CD4-positive, alpha-beta T cell treated with Interleukin-17A for 4 hours (primary cell): ENCODE data around the gene OR51I1.

Experiments
- DNase-seq: peaks from one replicate; pipeline ENCODE4 v3.0.0-alpha.2; 2020; ENCODE audit warnings: mixed read lengths

Gene OR51I1

DNA sequence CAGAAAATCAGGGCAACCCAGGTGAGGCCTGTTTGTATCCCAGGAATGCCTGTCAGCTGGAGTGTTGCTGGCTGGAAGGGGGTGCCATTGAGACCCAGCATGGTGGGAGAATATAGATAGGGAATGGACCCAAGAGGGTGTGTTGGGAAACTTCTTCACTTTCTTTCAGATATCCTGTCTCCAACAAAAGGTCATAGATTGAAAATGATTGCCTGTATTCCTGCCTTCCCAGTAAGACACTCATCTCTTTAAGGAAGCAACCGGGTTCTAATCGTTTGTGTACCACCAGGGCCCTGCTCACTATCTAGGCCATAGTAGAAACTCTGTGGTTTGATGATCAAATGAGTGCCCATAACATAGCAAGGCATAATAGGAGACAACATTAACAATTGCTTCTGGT lies at the start of gene OR51I1:
Gene OR51I1, minus strand, starts transcription at position 101 of the 400 bp plus-strand sequence. Its CDS starts 0 bp downstream, at position 101.
- no peak for DNase-seq

GRCh38 chr11:5489576-5490357 lies 48.5 kb upstream of the OR51I1 start:
- no peak for DNase-seq

DNA sequence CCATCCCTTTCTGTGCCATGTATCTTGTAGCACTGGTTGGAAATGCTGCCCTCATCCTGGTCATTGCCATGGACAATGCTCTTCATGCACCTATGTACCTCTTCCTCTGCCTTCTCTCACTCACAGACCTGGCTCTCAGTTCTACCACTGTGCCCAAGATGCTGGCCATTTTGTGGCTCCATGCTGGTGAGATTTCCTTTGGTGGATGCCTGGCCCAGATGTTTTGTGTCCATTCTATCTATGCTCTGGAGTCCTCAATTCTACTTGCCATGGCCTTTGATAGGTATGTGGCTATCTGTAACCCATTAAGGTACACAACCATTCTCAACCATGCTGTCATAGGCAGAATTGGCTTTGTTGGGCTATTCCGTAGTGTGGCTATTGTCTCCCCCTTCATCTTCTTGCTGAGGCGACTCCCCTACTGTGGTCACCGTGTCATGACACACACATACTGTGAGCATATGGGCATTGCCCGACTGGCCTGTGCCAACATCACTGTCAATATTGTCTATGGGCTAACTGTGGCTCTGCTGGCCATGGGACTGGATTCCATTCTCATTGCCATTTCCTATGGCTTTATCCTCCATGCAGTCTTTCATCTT lies 47.6 kb upstream of the OR51I1 start:
- DNase-seq, result no peak

DNA sequence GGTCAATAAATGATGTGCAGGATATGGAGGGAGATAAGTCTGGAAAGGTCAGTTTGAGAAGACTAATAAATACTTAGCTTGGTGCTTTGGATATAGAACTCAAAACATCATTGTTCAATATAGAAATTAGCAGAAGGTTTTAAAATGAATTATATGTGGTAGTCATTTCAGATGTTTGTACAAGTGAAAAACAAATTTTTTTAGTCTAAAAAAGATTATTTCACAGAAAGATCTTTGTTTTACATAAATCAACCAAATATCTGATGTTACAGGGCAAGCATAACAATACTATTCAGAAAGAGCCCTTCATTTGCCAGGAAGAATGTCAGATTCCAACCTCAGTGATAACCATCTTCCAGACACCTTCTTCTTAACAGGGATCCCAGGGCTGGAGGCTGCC lies 47.1 kb upstream of the OR51I1 start, which contains the start of gene OR52D1:
Gene OR52D1, plus strand, starts transcription at position 301 of the 400 bp plus-strand sequence. Its CDS starts 22 bp downstream, at position 323.
- no peak for DNase-seq

DNA sequence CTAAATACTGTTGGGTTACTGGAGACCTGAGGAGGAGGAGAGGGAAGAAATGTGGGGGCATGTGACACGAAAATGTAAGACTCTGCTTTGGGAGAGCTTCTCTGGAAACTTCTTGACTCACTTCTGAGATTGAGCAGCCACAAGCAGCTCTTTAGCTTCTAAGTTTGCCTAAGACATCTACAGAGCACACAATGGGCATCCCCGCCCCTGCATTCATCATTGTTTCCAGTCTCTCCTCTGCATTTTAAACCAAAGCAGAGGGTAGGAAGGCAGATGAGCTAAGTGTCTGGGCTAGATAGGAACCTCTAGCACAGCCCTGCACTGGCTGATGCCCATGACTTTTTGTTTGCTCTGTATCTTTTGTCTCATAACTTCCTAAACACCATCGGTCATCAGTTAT lies 45.1 kb upstream of the OR51I1 start:
- DNase-seq, result no peak

GRCh38 chr11:5486003-5486402 lies 44.7 kb upstream of the OR51I1 start:
- DNase-seq, result no peak

- DNase-seq, result peak; percentile 52
These were observed 35.0 kb upstream of the OR51I1 start for GRCh38 chr11:5476186-5476819.

DNA sequence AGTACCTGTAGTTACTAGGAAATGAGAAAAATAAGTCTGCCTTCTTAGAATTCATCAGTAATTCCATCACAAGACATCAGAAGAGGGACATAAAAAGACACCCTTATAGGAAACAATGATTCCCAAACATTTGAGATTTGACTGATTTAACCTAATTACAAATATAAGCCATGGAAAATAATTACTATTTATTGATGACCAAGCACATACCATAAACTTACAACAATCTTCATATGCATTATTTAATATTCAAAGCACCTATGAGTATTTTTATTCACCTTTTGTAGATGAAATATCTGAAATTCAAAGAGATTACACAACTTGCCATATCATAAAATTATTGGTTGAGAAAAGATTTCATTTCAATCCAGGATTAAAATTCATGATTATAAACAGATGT lies 32.6 kb upstream of the OR51I1 start:
- no peak for DNase-seq

DNA sequence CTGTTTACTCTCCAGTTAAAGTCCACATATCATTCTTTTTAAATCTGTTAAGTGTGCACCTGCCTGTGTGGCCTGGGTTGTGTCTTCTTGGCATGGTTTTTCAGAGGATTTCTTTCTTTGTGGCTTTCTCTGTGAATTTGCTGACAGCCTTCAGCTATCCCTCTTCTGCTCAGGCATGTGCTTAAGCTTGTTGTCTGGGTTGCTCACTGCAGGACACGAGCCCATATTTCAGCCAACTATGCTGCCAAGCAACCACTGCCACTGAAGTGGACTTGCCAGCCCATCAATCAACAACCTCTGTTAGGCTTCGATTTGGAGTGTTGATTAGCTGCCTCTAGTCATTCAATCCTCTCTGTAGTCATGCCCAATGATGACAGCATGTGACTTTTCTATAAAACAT lies 26.2 kb upstream of the OR51I1 start:
- DNase-seq, result no peak

GRCh38 chr11:5460983-5461621 lies 19.8 kb upstream of the OR51I1 start:
- no peak for DNase-seq

DNA sequence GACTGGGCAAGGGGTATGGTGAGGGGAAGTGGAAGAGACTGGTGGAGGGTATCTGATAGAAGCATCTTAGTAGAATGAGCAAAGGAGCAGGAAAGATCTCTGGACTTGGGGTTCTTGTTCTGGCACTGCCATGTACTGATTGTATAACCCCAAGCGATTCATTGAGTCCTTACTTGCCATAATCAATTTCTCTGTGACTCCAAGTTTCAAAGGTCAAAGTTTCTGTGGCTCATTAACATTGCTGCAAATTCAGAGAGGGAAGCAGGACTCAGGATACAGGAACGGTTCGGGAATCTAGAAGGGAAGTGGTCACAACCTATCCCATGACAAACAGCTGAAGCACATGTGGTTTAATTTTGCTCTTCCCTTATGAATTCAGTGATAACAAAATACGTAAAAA lies 8.1 kb upstream of the OR51I1 start:
- no peak for DNase-seq

- no peak for DNase-seq
These were observed 7.7 kb upstream of the OR51I1 start, which contains the start of gene OR51I2 for GRCh38 chr11:5449023-5449422. OR51I2 (plus strand) TSS chr11:5449323; CDS start chr11:5453489, 4,166 bp downstream.

GRCh38 chr11:5443835-5444393 lies 2.6 kb upstream of the OR51I1 start:
- DNase-seq, result no peak

DNA sequence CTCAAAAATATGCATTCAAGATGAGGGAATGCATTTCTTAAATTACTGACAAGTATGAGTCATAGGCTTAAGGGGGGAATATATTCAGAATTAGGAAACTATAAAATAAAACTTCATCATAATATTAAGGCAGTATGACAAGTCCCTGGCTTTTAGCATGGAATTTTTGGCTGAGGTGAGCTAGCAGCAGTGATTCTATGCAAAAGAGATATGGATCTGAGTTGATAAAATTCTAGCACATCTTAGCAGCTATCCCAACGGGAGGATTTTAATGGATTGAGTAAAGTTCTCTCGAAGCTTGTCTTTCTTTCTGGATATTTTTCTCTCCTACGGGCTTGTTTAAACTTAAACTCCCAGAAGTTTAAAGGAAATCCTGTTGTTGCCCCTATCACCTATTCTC lies 18.2 kb downstream of the OR51I1 start:
- DNase-seq, result no peak

DNA sequence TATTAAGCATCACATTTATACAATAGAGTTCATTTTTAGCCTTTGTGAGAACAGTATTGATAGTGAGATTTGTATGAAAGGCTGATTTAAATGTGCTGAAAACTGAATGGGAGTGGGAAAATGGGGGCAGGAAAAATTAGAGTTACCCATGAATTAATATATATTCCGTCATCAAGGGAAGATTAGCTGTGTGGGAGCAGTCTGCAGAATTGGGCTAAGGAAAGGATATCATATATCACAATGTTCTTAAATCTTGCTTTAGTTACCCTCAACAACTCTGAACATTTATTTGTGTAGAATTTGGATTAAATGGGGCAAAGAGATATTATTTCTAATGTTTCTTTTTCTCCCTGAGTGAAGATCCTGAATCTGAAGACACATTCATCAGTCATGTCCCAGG lies 19.5 kb downstream of the OR51I1 start, which contains the start of gene OR51Q1:
Gene OR51Q1, plus strand, starts transcription at position 301 of the 400 bp plus-strand sequence. Its CDS starts 90 bp downstream, at position 391.
- DNase-seq, result no peak

DNA sequence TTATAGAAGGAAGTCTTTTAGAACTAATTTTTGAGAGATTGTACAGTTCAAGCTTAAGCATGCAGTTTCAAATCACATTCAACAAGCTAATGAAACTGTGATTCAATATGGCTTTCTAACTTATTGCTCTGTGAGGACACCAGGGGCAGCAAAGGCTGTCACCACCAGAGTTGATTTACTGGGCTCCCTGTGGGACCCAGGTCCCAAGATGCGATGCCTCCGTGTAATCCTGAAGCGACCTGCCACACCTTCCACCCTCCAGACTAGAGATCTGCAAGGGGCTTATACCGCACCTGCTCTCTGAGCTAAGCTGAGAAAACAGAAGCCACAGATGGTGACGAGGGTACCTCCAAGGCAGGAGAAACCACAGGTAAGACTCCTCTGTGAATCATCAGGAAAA lies 20.3 kb downstream of the OR51I1 start:
- DNase-seq, result no peak

- DNase-seq, result no peak
These were observed 36.1 kb downstream of the OR51I1 start for GRCh38 chr11:5405173-5405572.

DNA sequence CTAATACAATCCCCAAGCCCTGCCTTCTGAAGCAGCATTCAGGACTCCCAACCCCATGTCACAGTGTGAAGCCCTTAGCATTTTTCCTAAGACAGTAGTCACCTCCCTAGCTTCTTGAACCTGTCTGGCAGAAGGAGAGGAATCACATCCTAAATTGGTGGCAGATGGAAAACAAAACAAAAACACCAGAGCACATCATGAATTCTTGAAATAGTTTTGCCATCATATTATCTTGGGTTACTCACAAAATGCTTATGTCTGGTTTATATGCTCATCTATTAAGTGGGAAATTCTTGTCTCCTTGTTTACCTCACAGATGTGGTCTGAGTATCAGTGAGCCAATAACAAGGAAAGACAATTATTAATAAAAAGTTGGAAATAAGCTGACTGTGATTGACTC lies 42.4 kb downstream of the OR51I1 start:
- DNase-seq, result no peak

GRCh38 chr11:5394091-5394490 lies 47.2 kb downstream of the OR51I1 start:
- no peak for DNase-seq
